K562 treated with DMSO at 1 percent for 12 hours (cell line): ENCODE results near the gene GPR84. TPM values are rescaled to one million over a fixed set of nuclear protein-coding genes. Genes with fewer than 3 reads are reported as not detected.

ENCODE experiments used
- total RNA-seq: library from RNA; unstranded; fragments of 300-600 nt; gene quantifications from 2 replicates; pipeline ENCODE4 v1.2.3, GENCODE V29; 2022; ENCODE audit not compliant: insufficient read depth

Gene GPR84
- total RNA-seq, result not detected in 2 replicates

GRCh38 chr12:54364413-54364812, at the start of gene GPR84:
Gene GPR84, minus strand, starts transcription at chr12:54364486. Its CDS starts 635 bp downstream, at chr12:54363851.

GRCh38 chr12:54384591-54385041, 20.3 kb upstream of the GPR84 start, which contains the start of gene ZNF385A:
Gene ZNF385A, minus strand, starts transcription at chr12:54384733. Its CDS starts 219 bp downstream, at chr12:54384514.

GRCh38 chr12:54324617-54325441, 39.5 kb downstream of the GPR84 start, which contains the start of gene COPZ1:
Gene COPZ1, plus strand, starts transcription at chr12:54325131. Its CDS starts 33 bp downstream, at chr12:54325164.

Other genes starting within 250 kb of the GPR84 start
- gene SMUG1, start 175.5 kb downstream of the GPR84 start, total RNA-seq, result 33.0 and 42.8 TPM in 2 replicates
- gene CBX5, start 84.4 kb downstream of the GPR84 start, total RNA-seq, result 8.6 and 39.5 TPM in 2 replicates
- 1,247 and 2,227 TPM in 2 replicates for gene HNRNPA1, start 83.8 kb downstream of the GPR84 start, total RNA-seq
- gene NFE2, start 63.5 kb downstream of the GPR84 start, total RNA-seq, result 125 and 136 TPM in 2 replicates
- 129 and 197 TPM in 2 replicates for gene COPZ1, start 39.4 kb downstream of the GPR84 start, total RNA-seq
- gene ZNF385A, start 20.2 kb upstream of the GPR84 start, total RNA-seq, result 21.8 and 45.3 TPM in 2 replicates
- gene ITGA5, start 54.8 kb upstream of the GPR84 start, total RNA-seq, result 41.8 and 96.9 TPM in 2 replicates
- gene GTSF1, start 109.1 kb upstream of the GPR84 start, total RNA-seq, result 246 and 263 TPM in 2 replicates
- 22.7 and 49.2 TPM in 2 replicates for gene NCKAP1L, start 133.3 kb upstream of the GPR84 start, total RNA-seq
- gene PDE1B, start 185.1 kb upstream of the GPR84 start, total RNA-seq, result 1.8 and 3.5 TPM in 2 replicates
- gene PPP1R1A, start 224.2 kb upstream of the GPR84 start, total RNA-seq, result not detected in 2 replicates